ENCODE measurements around the gene C2orf92. TPM values are rescaled to one million over a fixed set of nuclear protein-coding genes. Genes with fewer than 3 reads are reported as not detected.
A peak's percentile ranks its signal among the peaks of the same experiment; 100 is the strongest.

C2orf92 gene
- total and polyA plus RNA-seq, 4 experiments from 2014 or later: 13.0 to 13.3 TPM; not detected in 2

DNA sequence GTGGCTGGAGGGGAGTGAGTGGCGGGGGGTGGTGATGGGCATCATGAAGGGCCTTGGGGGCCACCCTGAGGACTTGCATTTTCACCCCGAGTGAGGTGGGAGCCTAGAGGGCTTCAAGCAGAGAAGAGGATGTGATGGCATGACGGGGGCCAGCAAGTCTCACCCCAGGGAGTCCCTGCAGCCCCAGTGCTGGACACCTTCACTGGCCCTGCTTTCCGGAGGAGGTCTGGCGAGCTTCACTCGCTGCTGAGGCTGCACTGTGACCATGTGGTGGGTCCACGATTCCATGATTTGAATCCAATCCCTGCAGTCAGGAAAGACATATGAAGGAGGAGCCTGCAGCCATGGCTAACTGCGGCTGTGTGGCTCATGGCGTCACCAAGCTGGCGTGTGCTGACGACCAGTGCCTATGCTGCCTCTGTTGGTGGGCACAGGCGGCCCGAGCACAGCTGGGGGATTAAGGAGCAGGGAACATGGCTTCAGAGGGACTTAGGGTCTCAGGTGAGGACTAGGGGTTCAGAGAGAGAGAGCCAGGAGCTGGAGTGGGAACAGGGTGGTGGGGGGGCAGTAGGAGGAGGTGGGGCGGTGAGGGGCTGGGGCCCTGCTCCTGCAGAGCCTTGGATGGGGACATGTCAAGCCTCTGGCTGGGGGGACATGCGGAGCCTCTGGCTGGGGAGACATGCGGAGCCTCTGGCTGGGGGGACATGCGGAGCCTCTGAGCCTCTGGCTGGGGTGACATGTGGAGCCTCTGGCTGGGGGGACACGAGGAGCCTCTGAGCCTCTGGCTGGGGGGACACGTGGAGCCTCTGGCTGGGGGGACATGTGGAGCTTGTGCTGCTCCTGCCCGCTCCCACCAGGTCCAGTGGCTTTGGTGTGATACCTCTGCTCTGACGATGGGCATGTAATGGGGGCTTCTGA lies 47.4 kb downstream of the C2orf92 start:
- Histone ChIP-seq H3K4me1 (ENCODE audit: insufficient read depth, low read length) (peaks cover 92% of the 10 kb centered on the region), H3K27ac (ENCODE audit: low read depth, low read length) (peak overlapping the region; percentile 91), H3K9me3 (ENCODE audit: control insufficient read depth in 1 of 2, low read length in 2 of 2) (no peaks in the 10 kb centered on the region), H3K36me3 (ENCODE audit: insufficient read depth, low read length) (peaks cover 13% of the 10 kb centered on the region), H3K4me3 (ENCODE audit: low read length in 2 of 2) (peak overlapping the region; percentile 90 to 94), H3K27me3 (ENCODE audit: insufficient read depth, low read length) (no peaks in the 10 kb centered on the region)
- Mint-ChIP-seq H3K27me3 (no peaks in the 10 kb centered on the region), H3K36me3 (peaks cover 46 to 69% of the 10 kb centered on the region in 2 donors), H3K4me3 (peak overlapping the region; percentile 93 to 98 (median 96)), H3K9me3 (no peaks in the 10 kb centered on the region), H3K27ac (peak overlapping the region; percentile 92 to 99 (median 97)), H3K4me1 (peaks cover 60 to 95% (median 73%) of the 10 kb centered on the region in 4 donors)
- ChIA-PET POLR2A (ENCODE audit: partially characterized antibody) (interaction anchor here (0.9 to 12.8 kb wide), 7 partner anchors 7 to 126 kb away, joined by 3 to 284 read pairs (median 11); partner anchors contain the start of genes ACTR1B and COX5B), CTCF (ENCODE audit: partially characterized antibody) (interaction anchor here (1.0 to 4.0 kb wide), 8 partner anchors 7 to 62 kb away, joined by 3 to 46 read pairs (median 6); no protein-coding TSS in a partner anchor)
- no peak for DNase-seq
- intact Hi-C loops (cut with micrococcal nuclease): loop anchor here (10.0 kb wide), 1 partner anchor 278 kb away; the partner anchor contains the start of gene TMEM131

DNA sequence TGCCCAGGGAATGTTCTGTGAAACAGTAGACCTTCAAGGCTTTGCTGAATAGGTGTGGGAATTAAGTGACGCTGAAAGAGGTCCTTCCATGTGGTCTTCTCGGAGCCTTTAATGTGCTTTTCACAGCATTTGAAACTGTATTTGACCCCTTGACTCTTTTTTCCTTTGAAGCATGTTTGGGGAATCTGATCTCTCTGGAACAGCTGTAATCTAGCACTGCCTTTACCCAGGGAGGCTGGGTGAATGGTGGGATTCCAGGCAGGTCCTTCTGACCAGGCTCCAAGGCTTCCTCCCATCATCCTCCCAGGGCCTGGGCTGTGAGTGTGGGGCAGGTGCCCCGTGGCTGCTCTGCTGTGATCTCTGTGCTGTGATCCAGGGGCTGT lies 48.1 kb downstream of the C2orf92 start:
- POLR2A ChIA-PET (ENCODE audit: partially characterized antibody): interaction anchor here (1.0 to 12.8 kb wide), 8 partner anchors 8 to 127 kb away, joined by 4 to 284 read pairs (median 8); partner anchors contain the start of genes ACTR1B and COX5B

DNA sequence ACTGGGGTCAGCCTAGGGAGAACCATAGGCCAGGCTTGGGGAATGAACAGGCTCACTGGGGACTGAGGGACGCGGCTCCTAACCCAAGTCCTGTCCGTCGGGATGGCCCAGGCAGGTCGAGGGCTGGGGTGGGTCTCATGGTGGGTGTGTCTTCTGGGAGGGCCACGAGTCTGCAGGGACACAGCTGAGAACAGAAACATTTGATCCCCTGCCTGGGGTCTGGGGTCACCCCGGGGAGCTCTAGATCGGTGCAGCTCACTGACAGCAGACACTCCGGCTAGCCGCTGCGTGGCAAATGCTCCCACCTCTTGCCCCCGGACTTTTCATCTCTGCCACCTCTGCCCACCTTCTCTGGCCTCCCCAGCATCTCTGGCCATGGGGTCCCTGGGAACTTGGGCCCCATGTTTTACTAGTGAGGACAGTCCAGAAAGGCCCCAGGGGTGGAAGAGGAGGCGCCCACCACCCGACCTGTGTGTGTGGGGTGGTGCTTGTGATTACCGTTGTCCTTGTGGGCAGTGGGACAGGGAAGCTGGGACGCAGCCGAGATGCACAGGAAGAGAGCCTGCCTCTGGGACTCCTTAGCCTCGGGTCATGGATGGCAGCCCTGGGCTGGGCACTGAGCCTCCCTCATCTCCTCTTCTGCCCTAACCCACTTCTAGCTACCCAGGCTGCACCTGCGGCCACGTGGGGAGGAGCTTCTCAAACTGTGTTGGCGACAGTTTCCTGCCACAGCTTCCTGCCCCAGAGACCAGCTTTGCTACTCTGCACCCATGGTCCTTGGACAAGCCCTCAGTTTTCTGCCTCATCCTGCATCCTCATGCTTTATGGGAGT lies 48.8 kb downstream of the C2orf92 start:
- POLR2A ChIA-PET (ENCODE audit: partially characterized antibody): interaction anchor here (0.6 to 12.8 kb wide), 14 partner anchors 8 to 1447 kb away, joined by 3 to 284 read pairs (median 6); partner anchors contain the start of genes ACTR1B and COX5B
- peaks cover 52 to 78% of the 10 kb centered on the region in 2 donors for H3K36me3 Mint-ChIP-seq

More for the DNA sequence above, 48.1 kb downstream of the C2orf92 start:
- intact Hi-C loops (cut with micrococcal nuclease): loop anchor here (10.0 kb wide), 1 partner anchor 277 kb away; the partner anchor contains the start of gene TMEM131
- no peak for DNase-seq
- H3K27me3 Mint-ChIP-seq: no peaks in the 10 kb centered on the region
- H3K9me3 Mint-ChIP-seq: no peaks in the 10 kb centered on the region
- peaks cover 17% of the 10 kb centered on the region for H3K36me3 ChIP-seq (ENCODE audit: insufficient read depth, low read length)
- peaks cover 48 to 73% of the 10 kb centered on the region in 2 donors for H3K36me3 Mint-ChIP-seq
- H3K9me3 ChIP-seq (ENCODE audit: control insufficient read depth in 1 of 2, low read length in 2 of 2): no peaks in the 10 kb centered on the region
- CTCF ChIA-PET (ENCODE audit: partially characterized antibody): interaction anchor here (1.0 to 4.0 kb wide), 9 partner anchors 8 to 61 kb away, joined by 3 to 46 read pairs (median 7); no protein-coding TSS in a partner anchor
- peak overlapping the region; percentile 93 to 98 (median 96) for H3K4me3 Mint-ChIP-seq
- H3K27me3 ChIP-seq (ENCODE audit: insufficient read depth, low read length): no peaks in the 10 kb centered on the region
- peak overlapping the region; percentile 92 to 99 (median 95) for H3K27ac Mint-ChIP-seq
- H3K27ac ChIP-seq (ENCODE audit: low read depth, low read length): peak overlapping the region; percentile 91
- peaks cover 92% of the 10 kb centered on the region for H3K4me1 ChIP-seq (ENCODE audit: insufficient read depth, low read length)
- peak overlapping the region; percentile 33 to 94 for H3K4me3 ChIP-seq (ENCODE audit: low read length in 2 of 2)
- H3K4me1 Mint-ChIP-seq: peaks cover 57 to 95% (median 72%) of the 10 kb centered on the region in 4 donors

DNA sequence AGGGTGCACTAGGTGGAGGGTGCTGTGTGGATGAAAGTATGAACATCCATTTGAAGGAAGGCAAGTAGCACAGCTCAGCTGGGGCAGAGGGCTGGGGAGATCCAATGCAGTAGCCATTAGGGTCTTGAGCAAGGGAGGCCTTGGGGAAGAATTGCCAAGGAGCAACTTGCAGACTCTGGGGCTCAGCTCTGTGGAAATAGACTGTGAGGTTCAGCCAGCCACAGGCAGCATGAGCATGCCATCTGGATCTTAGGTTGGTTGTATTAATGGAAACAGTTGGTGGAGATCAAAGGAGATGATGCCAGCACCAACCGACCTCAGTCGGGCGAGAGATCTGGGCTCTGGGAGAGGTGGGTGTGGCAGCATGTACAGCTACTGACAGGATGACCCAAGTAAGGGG lies 49.4 kb downstream of the C2orf92 start:
- H3K27me3 ChIP-seq (ENCODE audit: insufficient read depth, low read length): no peaks in the 10 kb centered on the region
- peak overlapping the region; percentile 91 for H3K27ac ChIP-seq (ENCODE audit: low read depth, low read length)
- H3K36me3 Mint-ChIP-seq: peaks cover 51 to 77% of the 10 kb centered on the region in 2 donors
- POLR2A ChIA-PET (ENCODE audit: partially characterized antibody): interaction anchor here (0.6 to 12.8 kb wide), 12 partner anchors 9 to 1447 kb away, joined by 3 to 284 read pairs (median 6); partner anchors contain the start of genes ACTR1B and COX5B
- peak overlapping the region; percentile 49 to 94 for H3K4me3 ChIP-seq (ENCODE audit: low read length in 2 of 2)
- DNase-seq: peak in 2 of 5 donors; percentile 32 to 71
- peak overlapping the region; percentile 92 to 99 (median 95) for H3K27ac Mint-ChIP-seq
- CTCF ChIA-PET (ENCODE audit: partially characterized antibody): interaction anchor here (0.9 to 4.0 kb wide), 10 partner anchors 8 to 128 kb away, joined by 3 to 46 read pairs (median 6); no protein-coding TSS in a partner anchor
- no peaks in the 10 kb centered on the region for H3K27me3 Mint-ChIP-seq
- no peaks in the 10 kb centered on the region for H3K9me3 ChIP-seq (ENCODE audit: control insufficient read depth in 1 of 2, low read length in 2 of 2)
- H3K36me3 ChIP-seq (ENCODE audit: insufficient read depth, low read length): peaks cover 27% of the 10 kb centered on the region
- H3K4me1 Mint-ChIP-seq: peaks cover 61 to 93% (median 75%) of the 10 kb centered on the region in 4 donors
- H3K4me1 ChIP-seq (ENCODE audit: insufficient read depth, low read length): peaks cover 97% of the 10 kb centered on the region
- no peaks in the 10 kb centered on the region for H3K9me3 Mint-ChIP-seq
- intact Hi-C loops (cut with micrococcal nuclease): loop anchor here (10.0 kb wide), 1 partner anchor 276 kb away; the partner anchor contains the start of gene TMEM131
- peak overlapping the region; percentile 93 to 98 (median 96) for H3K4me3 Mint-ChIP-seq

More for the DNA sequence above, 48.8 kb downstream of the C2orf92 start:
- H3K4me1 Mint-ChIP-seq: peaks cover 61 to 95% (median 73%) of the 10 kb centered on the region in 4 donors
- CTCF ChIA-PET (ENCODE audit: partially characterized antibody): interaction anchor here (0.9 to 4.0 kb wide), 11 partner anchors 8 to 128 kb away, joined by 3 to 46 read pairs (median 5); no protein-coding TSS in a partner anchor
- no peaks in the 10 kb centered on the region for H3K9me3 Mint-ChIP-seq
- Histone ChIP-seq H3K9me3 (ENCODE audit: control insufficient read depth in 1 of 2, low read length in 2 of 2) (no peaks in the 10 kb centered on the region), H3K4me1 (ENCODE audit: insufficient read depth, low read length) (peaks cover 92% of the 10 kb centered on the region), H3K36me3 (ENCODE audit: insufficient read depth, low read length) (peaks cover 22% of the 10 kb centered on the region), H3K27me3 (ENCODE audit: insufficient read depth, low read length) (no peaks in the 10 kb centered on the region), H3K4me3 (ENCODE audit: low read length in 2 of 2) (peak overlapping the region; percentile 49 to 94), H3K27ac (ENCODE audit: low read depth, low read length) (peak overlapping the region; percentile 91)
- no peaks in the 10 kb centered on the region for H3K27me3 Mint-ChIP-seq
- DNase-seq: peak; percentile 73 to 86 (median 80)
- peak overlapping the region; percentile 92 to 99 (median 95) for H3K27ac Mint-ChIP-seq
- peak overlapping the region; percentile 93 to 98 (median 96) for H3K4me3 Mint-ChIP-seq
- intact Hi-C loops (cut with micrococcal nuclease): loop anchor here (10.0 kb wide), 1 partner anchor 277 kb away; the partner anchor contains the start of gene TMEM131

DNA sequence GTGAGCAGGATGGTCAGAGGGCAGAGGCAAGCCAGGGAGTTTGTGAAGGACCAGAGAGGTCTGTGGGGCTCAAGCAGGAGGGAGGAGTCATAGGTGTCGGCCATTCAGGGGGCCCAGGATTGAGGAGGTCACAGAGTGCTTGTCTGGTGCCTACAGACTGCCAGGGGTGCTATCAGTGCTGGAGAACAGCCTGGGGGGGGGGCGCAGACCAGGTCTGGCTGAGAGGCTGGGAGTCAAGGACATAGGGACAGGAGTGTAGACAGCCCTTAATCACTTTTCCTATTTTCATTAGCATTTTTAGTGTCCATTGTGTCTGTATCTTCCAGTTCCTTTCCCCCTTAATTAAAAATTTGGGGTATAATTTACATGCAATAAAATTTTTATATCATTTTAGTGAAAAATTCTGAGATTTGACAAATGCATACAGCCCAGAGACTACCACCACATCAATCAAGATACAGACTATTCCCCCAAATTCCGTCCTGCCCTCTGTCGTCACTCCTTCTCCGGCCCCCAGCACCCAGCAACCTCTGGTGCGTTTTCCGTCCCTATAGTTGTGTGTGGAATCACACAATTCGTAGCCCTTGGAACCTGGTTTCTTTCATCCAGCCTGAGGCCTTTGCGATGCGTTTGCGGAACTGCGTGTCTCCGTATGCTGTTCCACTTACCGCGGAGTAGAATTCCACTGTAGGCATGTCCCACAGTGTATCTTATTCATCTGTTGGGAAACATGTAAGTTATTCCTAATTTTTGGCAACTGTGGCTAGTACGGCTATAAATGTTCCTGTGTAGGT lies 50.0 kb downstream of the C2orf92 start:
- Histone ChIP-seq H3K4me3 (ENCODE audit: low read length in 2 of 2) (peak overlapping the region; percentile 49 to 94), H3K4me1 (ENCODE audit: insufficient read depth, low read length) (peaks cover 91% of the 10 kb centered on the region), H3K36me3 (ENCODE audit: insufficient read depth, low read length) (peaks cover 33% of the 10 kb centered on the region), H3K9me3 (ENCODE audit: control insufficient read depth in 1 of 2, low read length in 2 of 2) (no peaks in the 10 kb centered on the region), H3K27ac (ENCODE audit: low read depth, low read length) (peak overlapping the region; percentile 91), H3K27me3 (ENCODE audit: insufficient read depth, low read length) (no peaks in the 10 kb centered on the region)
- H3K27me3 Mint-ChIP-seq: no peaks in the 10 kb centered on the region
- DNase-seq: peak in 1 of 5 donors; percentile 12
- CTCF ChIA-PET (ENCODE audit: partially characterized antibody): interaction anchor here (0.9 to 2.6 kb wide), 7 partner anchors 10 to 31 kb away, joined by 3 to 46 read pairs (median 5); no protein-coding TSS in a partner anchor
- intact Hi-C loops (cut with micrococcal nuclease): loop anchor here (10.0 kb wide), 1 partner anchor 275 kb away; the partner anchor contains the start of gene TMEM131
- peak overlapping the region; percentile 92 to 99 (median 95) for H3K27ac Mint-ChIP-seq
- peaks cover 47 to 75% of the 10 kb centered on the region in 2 donors for H3K36me3 Mint-ChIP-seq
- POLR2A ChIA-PET (ENCODE audit: partially characterized antibody): interaction anchor here (0.6 to 12.8 kb wide), 8 partner anchors 8 to 1448 kb away, joined by 3 to 284 read pairs (median 10); partner anchors contain the start of gene COX5B
- H3K4me3 Mint-ChIP-seq: peak overlapping the region; percentile 93 to 98 (median 96)
- H3K9me3 Mint-ChIP-seq: no peaks in the 10 kb centered on the region
- peaks cover 61 to 87% (median 75%) of the 10 kb centered on the region in 4 donors for H3K4me1 Mint-ChIP-seq
